Measurements from ENCODE around the gene CTNNAL1. TPM values are rescaled to one million over a fixed set of nuclear protein-coding genes. Genes with fewer than 3 reads are reported as not detected.
A peak's percentile ranks its signal among the peaks of the same experiment; 100 is the strongest.

CTNNAL1 gene
- polyA plus RNA-seq, 1 donor (not counting 4 experiments of a cell fraction or from before 2014, with no cell fraction given), result 112 TPM

- Histone ChIP-seq H3K27ac (ENCODE audit: control insufficient read depth, insufficient read depth, low read length) (no peak overlapping the region), H3K9ac (ENCODE audit: control insufficient read depth, extremely low read depth, insufficient read depth, low read length) (no peak overlapping the region), H4K20me1 (ENCODE audit: control insufficient read depth, extremely low read depth, insufficient read depth, low read length) (no peaks in the 10 kb centered on the region), H3K4me1 (ENCODE audit: control insufficient read depth, extremely low read depth, insufficient read depth, low read length) (no peaks in the 10 kb centered on the region), H3K36me3 (ENCODE audit: control insufficient read depth in 2 of 2, extremely low read depth in 1 of 2, insufficient read depth in 2 of 2, low read length in 2 of 2) (peaks cover 23 to 34% of the 10 kb centered on the region in 2 experiments), H3K9me3 (ENCODE audit: control insufficient read depth, low read depth, low read length) (no peaks in the 10 kb centered on the region), H3K4me2 (ENCODE audit: control insufficient read depth, extremely low read depth, insufficient read depth, low read depth, low read length) (no peak overlapping the region), H3K79me2 (ENCODE audit: control insufficient read depth, insufficient read depth, low read length) (no peaks in the 10 kb centered on the region), H3K4me3 (ENCODE audit: control insufficient read depth in 2 of 3, extremely low read depth in 1 of 3, insufficient read depth in 2 of 3, low read depth in 1 of 3, low read length in 3 of 3) (no peak overlapping the region), H3K9me1 (ENCODE audit: control insufficient read depth, extremely low read depth, insufficient read depth, low read length) (no peaks in the 10 kb centered on the region), H2AFZ (ENCODE audit: control insufficient read depth, low read length) (no peak overlapping the region), H3K27me3 (ENCODE audit: control insufficient read depth, extremely low read depth, insufficient read depth, low read length) (no peaks in the 10 kb centered on the region)
- dilution Hi-C loops (cut with MboI; ENCODE audit: extremely low pct_ligation_motif_present, low sequenced_read_pairs), result no loop called here
- DNase-seq (ENCODE audit: low read depth, low spot score) (no peak), FAIRE-seq (no peak)
- TF ChIP-seq CTCF (optimal IDR thresholded peaks at IDR 0.05 in 1 of 3, IDR thresholded peaks at IDR 0.05 in 1 of 3, conservative IDR thresholded peaks at IDR 0.05 in 1 of 3; ENCODE audit: extremely low read depth in 1 of 3, insufficient read depth in 2 of 3, low read length in 3 of 3) (no peak), EZH2 (IDR thresholded peaks at IDR 0.05; ENCODE audit: low read length) (no peak)
Observed at GRCh38 chr9:109048822-109049221, 35.5 kb upstream of the CTNNAL1 start.

GRCh38 chr9:109047259-109047658 is 34.0 kb upstream of the CTNNAL1 start:
- no peak for TF ChIP-seq EZH2 (IDR thresholded peaks at IDR 0.05; ENCODE audit: low read length)
- no peak for TF ChIP-seq CTCF (optimal IDR thresholded peaks at IDR 0.05 in 1 of 3, IDR thresholded peaks at IDR 0.05 in 1 of 3, conservative IDR thresholded peaks at IDR 0.05 in 1 of 3; ENCODE audit: extremely low read depth in 1 of 3, insufficient read depth in 2 of 3, low read length in 3 of 3)
- Histone ChIP-seq H3K79me2 (ENCODE audit: control insufficient read depth, insufficient read depth, low read length) (no peaks in the 10 kb centered on the region), H3K9me3 (ENCODE audit: control insufficient read depth, low read depth, low read length) (no peaks in the 10 kb centered on the region), H3K36me3 (ENCODE audit: control insufficient read depth in 2 of 2, extremely low read depth in 1 of 2, insufficient read depth in 2 of 2, low read length in 2 of 2) (peaks cover 25 to 33% of the 10 kb centered on the region in 2 experiments), H3K27ac (ENCODE audit: control insufficient read depth, insufficient read depth, low read length) (peak overlapping the region; percentile 18), H3K27me3 (ENCODE audit: control insufficient read depth, extremely low read depth, insufficient read depth, low read length) (no peaks in the 10 kb centered on the region), H4K20me1 (ENCODE audit: control insufficient read depth, extremely low read depth, insufficient read depth, low read length) (no peaks in the 10 kb centered on the region), H3K4me3 (ENCODE audit: control insufficient read depth in 2 of 3, extremely low read depth in 1 of 3, insufficient read depth in 2 of 3, low read depth in 1 of 3, low read length in 3 of 3) (no peak overlapping the region), H3K9me1 (ENCODE audit: control insufficient read depth, extremely low read depth, insufficient read depth, low read length) (no peaks in the 10 kb centered on the region), H3K4me2 (ENCODE audit: control insufficient read depth, extremely low read depth, insufficient read depth, low read depth, low read length) (no peak overlapping the region), H3K4me1 (ENCODE audit: control insufficient read depth, extremely low read depth, insufficient read depth, low read length) (no peaks in the 10 kb centered on the region), H2AFZ (ENCODE audit: control insufficient read depth, low read length) (no peak overlapping the region), H3K9ac (ENCODE audit: control insufficient read depth, extremely low read depth, insufficient read depth, low read length) (no peak overlapping the region)
- FAIRE-seq (no peak), DNase-seq (ENCODE audit: low read depth, low spot score) (no peak)
- dilution Hi-C loops (cut with MboI; ENCODE audit: extremely low pct_ligation_motif_present, low sequenced_read_pairs), result no loop called here
